CD14-positive monocyte (primary cell): ENCODE data around the gene KIF5C. TPM values are rescaled to one million over a fixed set of nuclear protein-coding genes. Genes with fewer than 3 reads are reported as not detected.

Source experiments
- DNase-seq, 3 donors: peaks; one replicate each; pipeline ENCODE4 v3.0.0-alpha.2; 2011 to 2022
- H2AFZ ChIP-seq: 2 replicates; pipeline ENCODE4 v1.6.0; 2012; ENCODE audit warnings: mild to moderate bottlenecking, low read depth, low read length, inconsistent platforms; ENCODE audit not compliant: insufficient read depth, poor library complexity, severe bottlenecking
- H3K27ac ChIP-seq, 2 donors: 1 replicate in 1 of 2; 2 replicates in 1 of 2; pipeline ENCODE4 v1.5.1; 2012 to 2013; ENCODE audit warnings: low read length in 2 of 2, control low read depth in 1 of 2, inconsistent platforms in 1 of 2, low read depth in 1 of 2, mild to moderate bottlenecking in 1 of 2
- H3K27me3 ChIP-seq, 2 donors: one replicate each; pipeline versions ENCODE4 v1.6.0 to v1.6.1; 2011 to 2013; ENCODE audit warnings: low read length in 2 of 2; ENCODE audit not compliant: control insufficient read depth in 2 of 2, insufficient read depth in 2 of 2
- H3K36me3 ChIP-seq, 2 donors: replicated peaks in 1 of 2; 1 replicate in 1 of 2; 2 replicates in 1 of 2; pipeline versions ENCODE4 v1.5.1 to v1.6.1; 2012 to 2013; ENCODE audit warnings: low read length in 2 of 2, control low read depth in 1 of 2, inconsistent platforms in 1 of 2, mild to moderate bottlenecking in 1 of 2; ENCODE audit not compliant: insufficient read depth in 2 of 2, control insufficient read depth in 1 of 2
- H3K4me1 ChIP-seq, 2 donors: 1 replicate in 1 of 2; 2 replicates in 1 of 2; pipeline versions ENCODE4 v1.5.1 to v1.6.1; 2012 to 2013; ENCODE audit warnings: low read length in 2 of 2, control low read depth in 1 of 2, inconsistent platforms in 1 of 2, mild to moderate bottlenecking in 1 of 2, moderate library complexity in 1 of 2; ENCODE audit not compliant: insufficient read depth in 2 of 2, control insufficient read depth in 1 of 2
- H3K4me2 ChIP-seq: replicated peaks from 2 replicates; pipeline ENCODE3; 2012; ENCODE audit warnings: low read length, moderate library complexity, mild to moderate bottlenecking; ENCODE audit not compliant: poor library complexity, severe bottlenecking; ENCODE audit errors: extremely low read depth
- H3K4me3 ChIP-seq, 3 experiments: fragments of 200-600 bp in 1 of 3; sonication (generic) in 1 of 3; replicated peaks in 1 of 3; 1 replicate in 2 of 3; 2 replicates in 1 of 3; pipeline ENCODE4 v1.5.1; 2011 to 2013; ENCODE audit warnings: low read length in 3 of 3, mild to moderate bottlenecking in 3 of 3, control low read depth in 2 of 3, low read depth in 2 of 3, inconsistent platforms in 1 of 3, moderate library complexity in 1 of 3
- H3K79me2 ChIP-seq: 2 replicates; pipeline ENCODE4 v1.6.0; 2012; ENCODE audit warnings: mild to moderate bottlenecking, control low read depth, inconsistent platforms, low read length, moderate library complexity; ENCODE audit not compliant: insufficient read depth
- H3K9ac ChIP-seq: 2 replicates; pipeline ENCODE4 v1.6.0; 2017; ENCODE audit warnings: low read length, mild to moderate bottlenecking; ENCODE audit not compliant: insufficient read depth, poor library complexity, severe bottlenecking
- H3K9me3 ChIP-seq, 2 donors: replicated peaks in 1 of 2; 1 replicate in 1 of 2; 2 replicates in 1 of 2; pipeline versions ENCODE4 v1.5.1 to v1.6.1; 2012 to 2013; ENCODE audit warnings: low read length in 2 of 2, control low read depth in 1 of 2; ENCODE audit not compliant: control insufficient read depth in 1 of 2, insufficient read depth in 1 of 2
- H4K20me1 ChIP-seq: 2 replicates; pipeline ENCODE4 v1.6.0; 2012; ENCODE audit warnings: mild to moderate bottlenecking, low read length, control low read depth, moderate library complexity; ENCODE audit not compliant: insufficient read depth
- H3K27ac Mint-ChIP-seq, 7 donors: one replicate each; pipeline ENCODE4 v1.8.0; 2020; ENCODE audit warnings: mild to moderate bottlenecking in 7 of 7, mixed read lengths in 7 of 7, moderate library complexity in 6 of 7, inconsistent platforms in 2 of 7
- H3K27me3 Mint-ChIP-seq, 3 donors: one replicate each; pipeline ENCODE4 v1.8.0; 2021 to 2022; ENCODE audit warnings: low read depth in 3 of 3, mild to moderate bottlenecking in 3 of 3, mixed read lengths in 3 of 3, moderate library complexity in 3 of 3, inconsistent platforms in 1 of 3
- H3K36me3 Mint-ChIP-seq, 2 donors: one replicate each; pipeline ENCODE4 v1.8.0; 2020; ENCODE audit warnings: mixed read lengths in 2 of 2, inconsistent platforms in 1 of 2, mild to moderate bottlenecking in 1 of 2
- H3K4me1 Mint-ChIP-seq: one replicate; pipeline ENCODE4 v1.8.0; 2020; ENCODE audit warnings: mild to moderate bottlenecking, mixed read lengths
- H3K4me3 Mint-ChIP-seq, 2 donors: one replicate each; pipeline ENCODE4 v1.8.0; 2020; ENCODE audit warnings: mild to moderate bottlenecking in 2 of 2, mixed read lengths in 2 of 2, moderate library complexity in 1 of 2
- H3K9me3 Mint-ChIP-seq, 7 donors: one replicate each; pipeline ENCODE4 v1.8.0; 2020 to 2022; ENCODE audit warnings: mixed read lengths in 7 of 7, mild to moderate bottlenecking in 6 of 7, moderate library complexity in 6 of 7, inconsistent platforms in 2 of 7
- CTCF ChIP-seq: fragments of 200-600 bp; IDR thresholded peaks from one replicate; pipeline ENCODE4 v1.8.0; 2022; ENCODE audit warnings: antibody characterized with exemption, mild to moderate bottlenecking
- WGBS: methylation state at CpG from one replicate; pipeline ENCODE4 v1.1.5; 2013; ENCODE audit warnings: missing lambda C conversion rate; ENCODE audit not compliant: insufficient coverage; 5-methylcytosine and 5-hydroxymethylcytosine counted together
- intact Hi-C, 2 donors: fragments of 100-400 bp; cut with micrococcal nuclease; formaldehyde crosslinking; loops; one replicate each; pipeline versions ENCODE4 v1.15.0 to v1.15.1; 2023
- polyA plus RNA-seq, 3 donors: library from polyadenylated mRNA; depleted of rRNA in 1 of 3; unstranded in 2 of 3; stranded (reverse) in 1 of 3; fragments of 300-500 nt in 2 of 3; fragments of >200 nt in 1 of 3; fragmentation: Illumina TruSeq in 2 of 3; gene quantifications; 1 replicate in 2 of 3; 2 replicates in 1 of 3; pipeline ENCODE4 v1.2.3, GENCODE V29; 2012 to 2021

KIF5C gene
- polyA plus RNA-seq, 3 donors = 0.04 TPM; not detected in 2

- Histone ChIP-seq H2AFZ (no peak overlapping the region), H3K4me1 (no peaks in the 10 kb centered on the region), H3K79me2 (no peaks in the 10 kb centered on the region), H3K9me3 (no peaks in the 10 kb centered on the region), H3K9ac (no peak overlapping the region), H4K20me1 (no peaks in the 10 kb centered on the region), H3K27me3 (no peaks in the 10 kb centered on the region), H3K4me2 (no peak overlapping the region), H3K4me3 (no peak overlapping the region), H3K36me3 (no peaks in the 10 kb centered on the region), H3K27ac (no peak overlapping the region)
- DNase-seq = no peak
- TF ChIP-seq CTCF = no peak
- Mint-ChIP-seq H3K36me3 (no peaks in the 10 kb centered on the region), H3K27ac (no peak overlapping the region), H3K4me3 (no peak overlapping the region), H3K27me3 (peaks cover 1 to 7% (median 1%) of the 10 kb centered on the region in 3 donors), H3K4me1 (peaks cover 5% of the 10 kb centered on the region), H3K9me3 (no peaks in the 10 kb centered on the region)
- WGBS = 80% methylated on average over 1 of the region's 3 CpGs
- intact Hi-C loops = no loop called here
These were observed 129.8 kb downstream of the KIF5C start for GRCh38 chr2:149004836-149005235.

- peaks cover 2% of the 10 kb centered on the region for H3K4me1 Mint-ChIP-seq
- no peak overlapping the region for H3K27ac Mint-ChIP-seq
- no peaks in the 10 kb centered on the region for H3K9me3 Mint-ChIP-seq
- Histone ChIP-seq H4K20me1 (no peaks in the 10 kb centered on the region), H3K9me3 (no peaks in the 10 kb centered on the region), H3K4me2 (no peak overlapping the region), H3K36me3 (no peaks in the 10 kb centered on the region), H3K4me1 (no peaks in the 10 kb centered on the region), H3K79me2 (no peaks in the 10 kb centered on the region), H3K27me3 (no peaks in the 10 kb centered on the region), H3K4me3 (no peak overlapping the region), H2AFZ (no peak overlapping the region), H3K27ac (no peak overlapping the region), H3K9ac (no peak overlapping the region)
- intact Hi-C loops = no loop called here
- H3K36me3 Mint-ChIP-seq = no peaks in the 10 kb centered on the region
- no peak for DNase-seq
- TF ChIP-seq CTCF = no peak
- no peak overlapping the region for H3K4me3 Mint-ChIP-seq
- H3K27me3 Mint-ChIP-seq = peaks cover 1 to 9% (median 1%) of the 10 kb centered on the region in 3 donors
- WGBS = 100% methylated on average over 2 of the region's 6 CpGs
These were observed 130.5 kb downstream of the KIF5C start for GRCh38 chr2:149005471-149006077.
